A673 (cell line): ENCODE results near the gene GNA14.

Experiments
- EZH2 ChIP-seq: fragments of 200-600 bp; sonication (generic); IDR thresholded peaks from 2 replicates; pipeline ENCODE4 v1.6.1; 2017; ENCODE audit warnings: borderline replicate concordance, low read depth, mild to moderate bottlenecking, mixed read lengths, antibody characterized with exemption, low read length; ENCODE audit not compliant: poor library complexity, severe bottlenecking
- TF ChIP-seq, protein P1 (sequence below): fragments of 300-800, 200-600 bp; sonication (generic); conservative IDR thresholded peaks from 2 replicates; pipeline ENCODE4 v1.5.1; 2017; ENCODE audit warnings: low read depth, mild to moderate bottlenecking, antibody characterized with exemption, low read length, moderate library complexity, mixed read lengths

DNA sequence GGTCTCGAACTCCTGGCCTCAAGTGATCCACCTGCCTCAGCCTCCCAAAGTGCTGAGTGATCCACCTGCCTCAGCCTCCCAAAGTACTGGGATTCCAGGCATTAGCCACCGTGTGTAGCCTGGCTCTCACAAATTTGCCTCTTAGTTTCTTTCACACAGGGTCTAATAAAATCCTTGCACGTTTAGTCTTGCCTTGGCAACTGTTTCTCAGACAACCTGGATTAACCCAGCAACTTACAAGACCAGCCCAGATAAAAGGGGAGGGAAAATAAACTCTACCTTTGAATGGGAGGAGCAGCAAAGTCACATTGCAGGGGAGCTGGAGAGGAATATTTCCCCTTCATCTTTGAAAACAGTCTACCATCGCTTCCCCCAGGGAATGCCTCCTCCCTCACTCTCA, 29.3 kb upstream of the GNA14 start:
- TF ChIP-seq, protein P1, sequence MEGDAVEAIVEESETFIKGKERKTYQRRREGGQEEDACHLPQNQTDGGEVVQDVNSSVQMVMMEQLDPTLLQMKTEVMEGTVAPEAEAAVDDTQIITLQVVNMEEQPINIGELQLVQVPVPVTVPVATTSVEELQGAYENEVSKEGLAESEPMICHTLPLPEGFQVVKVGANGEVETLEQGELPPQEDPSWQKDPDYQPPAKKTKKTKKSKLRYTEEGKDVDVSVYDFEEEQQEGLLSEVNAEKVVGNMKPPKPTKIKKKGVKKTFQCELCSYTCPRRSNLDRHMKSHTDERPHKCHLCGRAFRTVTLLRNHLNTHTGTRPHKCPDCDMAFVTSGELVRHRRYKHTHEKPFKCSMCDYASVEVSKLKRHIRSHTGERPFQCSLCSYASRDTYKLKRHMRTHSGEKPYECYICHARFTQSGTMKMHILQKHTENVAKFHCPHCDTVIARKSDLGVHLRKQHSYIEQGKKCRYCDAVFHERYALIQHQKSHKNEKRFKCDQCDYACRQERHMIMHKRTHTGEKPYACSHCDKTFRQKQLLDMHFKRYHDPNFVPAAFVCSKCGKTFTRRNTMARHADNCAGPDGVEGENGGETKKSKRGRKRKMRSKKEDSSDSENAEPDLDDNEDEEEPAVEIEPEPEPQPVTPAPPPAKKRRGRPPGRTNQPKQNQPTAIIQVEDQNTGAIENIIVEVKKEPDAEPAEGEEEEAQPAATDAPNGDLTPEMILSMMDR: no peak
- no peak for TF ChIP-seq EZH2
